ENCODE results near the gene PKN1. TPM values are rescaled to one million over a fixed set of nuclear protein-coding genes. Genes with fewer than 3 reads are reported as not detected.
"Not testable (repeated sequence)": the region's sequence is repeated elsewhere in the genome, so short reads cannot be mapped to it uniquely, and the experiment has no call there.

Gene PKN1
- total RNA-seq, 2 donors from 2014 or later, result 135 to 173 TPM

- DNase-seq (ENCODE audit: low spot score), result no peak
- intact Hi-C loops (cut with DNase I), result no loop called here
Observed at GRCh38 chr19:14496834-14497227, 63.7 kb downstream of the PKN1 start.

- no peak for DNase-seq (ENCODE audit: low spot score)
- intact Hi-C loops (cut with DNase I), result no loop called here
Observed at GRCh38 chr19:14497228-14497921, 64.3 kb downstream of the PKN1 start.

- intact Hi-C loops (cut with DNase I), result no loop called here
- DNase-seq (ENCODE audit: low spot score), result no peak
Observed at GRCh38 chr19:14502334-14503092, 69.4 kb downstream of the PKN1 start.

GRCh38 chr19:14503285-14503684, 70.2 kb downstream of the PKN1 start:
- intact Hi-C loops (cut with DNase I), result no loop called here
- DNase-seq (ENCODE audit: low spot score), result no peak

- DNase-seq (ENCODE audit: low spot score); intact Hi-C loops (cut with DNase I): not testable (repeated sequence)
Observed at GRCh38 chr19:14504575-14504974, 71.5 kb downstream of the PKN1 start.

- DNase-seq (ENCODE audit: low spot score), result no peak
- intact Hi-C loops (cut with DNase I), result no loop called here
Observed at GRCh38 chr19:14505488-14506239, 72.6 kb downstream of the PKN1 start.

GRCh38 chr19:14507704-14508542, 74.8 kb downstream of the PKN1 start:
- intact Hi-C loops (cut with DNase I), result no loop called here
- no peak for DNase-seq (ENCODE audit: low spot score)

- intact Hi-C loops (cut with DNase I), result loop anchor here in 1 of 2 donors (5.0 kb wide), 1 partner anchor 1247 kb away; no protein-coding TSS in a partner anchor
Observed at GRCh38 chr19:14510311-14511228, 77.5 kb downstream of the PKN1 start.

GRCh38 chr19:14511229-14511593, 78.1 kb downstream of the PKN1 start:
- no peak for DNase-seq (ENCODE audit: low spot score)
- intact Hi-C loops (cut with DNase I), result loop anchor here in 1 of 2 donors (5.0 kb wide), 1 partner anchor 1246 kb away; no protein-coding TSS in a partner anchor

More at GRCh38 chr19:14510311-14511228, 77.5 kb downstream of the PKN1 start:
- peak; percentile 89 for DNase-seq (ENCODE audit: low spot score)

- intact Hi-C loops (cut with DNase I), result loop anchor here in 1 of 2 donors (5.0 kb wide), 1 partner anchor 1245 kb away; no protein-coding TSS in a partner anchor
- DNase-seq (ENCODE audit: low spot score), result no peak
Observed at GRCh38 chr19:14512406-14512961, 79.4 kb downstream of the PKN1 start.

- intact Hi-C loops (cut with DNase I), result loop anchor here in 1 of 2 donors (5.0 kb wide), 1 partner anchor 1243 kb away; no protein-coding TSS in a partner anchor
- DNase-seq (ENCODE audit: low spot score), result no peak
Observed at GRCh38 chr19:14514215-14514863, 81.2 kb downstream of the PKN1 start.

- no peak for DNase-seq (ENCODE audit: low spot score)
- intact Hi-C loops (cut with DNase I), result no loop called here
Observed at GRCh38 chr19:14515501-14516047, 82.5 kb downstream of the PKN1 start.

- intact Hi-C loops (cut with DNase I), result no loop called here
- no peak for DNase-seq (ENCODE audit: low spot score)
Observed at GRCh38 chr19:14516048-14516534, 83.0 kb downstream of the PKN1 start.

- intact Hi-C loops (cut with DNase I), result no loop called here
- DNase-seq (ENCODE audit: low spot score), result no peak
Observed at GRCh38 chr19:14516746-14517438, 83.8 kb downstream of the PKN1 start.

- intact Hi-C loops (cut with DNase I), result no loop called here
- DNase-seq (ENCODE audit: low spot score), result peak; percentile 87
Observed at GRCh38 chr19:14517446-14517839, 84.3 kb downstream of the PKN1 start.

GRCh38 chr19:14517840-14518505, 84.9 kb downstream of the PKN1 start, which contains the start of gene DNAJB1:
TSS of gene DNAJB1 (minus strand) at chr19:14518397. CDS start at chr19:14518349, 48 bp downstream.
- intact Hi-C loops (cut with DNase I), result no loop called here
- DNase-seq (ENCODE audit: low spot score), result peak; percentile 94
